ENCODE data around the gene ANKRD27. TPM values are rescaled to one million over a fixed set of nuclear protein-coding genes. Genes with fewer than 3 reads are reported as not detected.
"Not testable (repeated sequence)": the region's sequence is repeated elsewhere in the genome, so short reads cannot be mapped to it uniquely, and the experiment has no call there.

ANKRD27 gene
- total RNA-seq, 3 donors from 2014 or later (not counting 1 experiment from before 2014, with no cell fraction given) = 35.8 to 47.1 (median 40.8) TPM

DNA sequence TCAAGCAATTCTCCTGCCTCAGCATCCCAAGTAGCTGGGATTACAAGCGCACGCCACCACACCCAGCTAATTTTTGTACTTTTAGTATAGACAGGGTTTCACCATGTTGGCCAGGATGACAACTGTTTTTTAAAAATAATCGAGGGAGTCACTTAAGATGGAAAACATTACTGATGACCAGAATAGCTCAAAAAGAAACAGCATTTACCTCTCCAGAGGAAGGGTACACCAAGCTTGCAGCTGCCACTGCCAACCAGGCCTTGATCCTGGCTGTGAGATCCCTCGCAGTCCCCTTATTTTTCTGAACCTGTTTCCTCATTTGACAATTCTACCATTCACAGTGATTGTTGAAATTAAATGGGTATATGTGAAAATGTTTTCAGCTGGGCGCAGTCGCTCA, 79.5 kb downstream of the ANKRD27 start:
- Mint-ChIP-seq H3K36me3 (peaks cover 23% of the 10 kb centered on the region), H3K4me1 (peaks cover 7 to 12% of the 10 kb centered on the region in 2 donors), H3K27me3 (ENCODE audit: low read depth in 2 of 2) (no peaks in the 10 kb centered on the region), H3K9me3 (peaks cover 0 to 2% of the 10 kb centered on the region in 2 donors), H3K27ac (no peak overlapping the region), H3K4me3 (no peak overlapping the region)
- DNase-seq (no peak), ATAC-seq (no peak)
- H3K9me3 ChIP-seq (ENCODE audit: control insufficient read depth, insufficient read depth, low read length) = no peaks in the 10 kb centered on the region
- H3K27ac ChIP-seq (ENCODE audit: low read length) = no peak overlapping the region
- no peaks in the 10 kb centered on the region for H3K27me3 ChIP-seq (ENCODE audit: control insufficient read depth, insufficient read depth, low read length)
- WGBS (ENCODE audit: insufficient coverage) = 93% methylated on average over 6 of the region's 6 CpGs
- TF ChIP-seq, protein P1, sequence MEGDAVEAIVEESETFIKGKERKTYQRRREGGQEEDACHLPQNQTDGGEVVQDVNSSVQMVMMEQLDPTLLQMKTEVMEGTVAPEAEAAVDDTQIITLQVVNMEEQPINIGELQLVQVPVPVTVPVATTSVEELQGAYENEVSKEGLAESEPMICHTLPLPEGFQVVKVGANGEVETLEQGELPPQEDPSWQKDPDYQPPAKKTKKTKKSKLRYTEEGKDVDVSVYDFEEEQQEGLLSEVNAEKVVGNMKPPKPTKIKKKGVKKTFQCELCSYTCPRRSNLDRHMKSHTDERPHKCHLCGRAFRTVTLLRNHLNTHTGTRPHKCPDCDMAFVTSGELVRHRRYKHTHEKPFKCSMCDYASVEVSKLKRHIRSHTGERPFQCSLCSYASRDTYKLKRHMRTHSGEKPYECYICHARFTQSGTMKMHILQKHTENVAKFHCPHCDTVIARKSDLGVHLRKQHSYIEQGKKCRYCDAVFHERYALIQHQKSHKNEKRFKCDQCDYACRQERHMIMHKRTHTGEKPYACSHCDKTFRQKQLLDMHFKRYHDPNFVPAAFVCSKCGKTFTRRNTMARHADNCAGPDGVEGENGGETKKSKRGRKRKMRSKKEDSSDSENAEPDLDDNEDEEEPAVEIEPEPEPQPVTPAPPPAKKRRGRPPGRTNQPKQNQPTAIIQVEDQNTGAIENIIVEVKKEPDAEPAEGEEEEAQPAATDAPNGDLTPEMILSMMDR (IDR thresholded peaks at IDR 0.05) = no peak
- peaks cover 46% of the 10 kb centered on the region for H3K36me3 ChIP-seq (ENCODE audit: control insufficient read depth, insufficient read depth, low read length)
- H3K4me3 ChIP-seq (ENCODE audit: low read length) = no peak overlapping the region
- intact Hi-C loops (cut with micrococcal nuclease) = no loop called here
- H3K4me1 ChIP-seq (ENCODE audit: control insufficient read depth, insufficient read depth, low read length) = no peaks in the 10 kb centered on the region

DNA sequence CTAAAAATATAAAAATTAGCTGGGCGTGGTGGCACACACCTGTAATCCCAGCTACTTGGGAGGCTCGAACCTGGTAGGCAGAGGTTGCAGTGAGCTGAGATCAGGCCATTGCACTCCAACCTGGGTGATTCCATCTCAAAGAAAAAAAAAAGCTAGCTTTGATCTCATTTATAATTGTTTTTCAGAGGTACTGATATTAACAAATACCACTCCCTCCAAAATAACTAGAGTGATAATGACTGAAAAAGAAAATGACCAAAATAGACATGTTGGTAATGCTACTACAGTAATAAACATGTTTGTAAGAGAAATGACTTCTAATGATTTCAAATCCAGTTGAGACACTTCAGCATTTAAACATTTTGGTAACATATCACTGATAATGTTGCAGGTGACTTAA, 81.0 kb downstream of the ANKRD27 start:
- peaks cover 0 to 2% of the 10 kb centered on the region in 2 donors for H3K9me3 Mint-ChIP-seq
- H3K36me3 Mint-ChIP-seq = peaks cover 16% of the 10 kb centered on the region
- H3K4me1 Mint-ChIP-seq = peaks cover 0 to 5% of the 10 kb centered on the region in 2 donors
- no peak for ATAC-seq
- Histone ChIP-seq H3K36me3 (ENCODE audit: control insufficient read depth, insufficient read depth, low read length) (peaks cover 36% of the 10 kb centered on the region), H3K9me3 (ENCODE audit: control insufficient read depth, insufficient read depth, low read length) (no peaks in the 10 kb centered on the region), H3K4me1 (ENCODE audit: control insufficient read depth, insufficient read depth, low read length) (no peaks in the 10 kb centered on the region), H3K27me3 (ENCODE audit: control insufficient read depth, insufficient read depth, low read length) (no peaks in the 10 kb centered on the region), H3K4me3 (ENCODE audit: low read length) (no peak overlapping the region), H3K27ac (ENCODE audit: low read length) (no peak overlapping the region)
- no peaks in the 10 kb centered on the region for H3K27me3 Mint-ChIP-seq (ENCODE audit: low read depth in 2 of 2)
- no peak overlapping the region for H3K4me3 Mint-ChIP-seq
- WGBS (ENCODE audit: insufficient coverage) = 100% methylated on average over 2 of the region's 2 CpGs
- TF ChIP-seq, protein P1 (IDR thresholded peaks at IDR 0.05) = no peak
- DNase-seq = no peak
- no peak overlapping the region for H3K27ac Mint-ChIP-seq
- intact Hi-C loops (cut with micrococcal nuclease) = no loop called here

GRCh38 chr19:32587747-32588504, 87.1 kb downstream of the ANKRD27 start:
- H3K4me1 Mint-ChIP-seq = peaks cover 13 to 22% of the 10 kb centered on the region in 2 donors
- H3K27me3 ChIP-seq (ENCODE audit: control insufficient read depth, insufficient read depth, low read length); H3K4me1 ChIP-seq (ENCODE audit: control insufficient read depth, insufficient read depth, low read length); H3K4me3 ChIP-seq (ENCODE audit: low read length); H3K27ac ChIP-seq (ENCODE audit: low read length); H3K27ac Mint-ChIP-seq; DNase-seq; intact Hi-C loops (cut with micrococcal nuclease); H3K4me3 Mint-ChIP-seq; ATAC-seq; H3K27me3 Mint-ChIP-seq (ENCODE audit: low read depth in 2 of 2); H3K9me3 Mint-ChIP-seq; H3K36me3 Mint-ChIP-seq; H3K9me3 ChIP-seq (ENCODE audit: control insufficient read depth, insufficient read depth, low read length): not testable (repeated sequence)
- peaks cover 19% of the 10 kb centered on the region for H3K36me3 ChIP-seq (ENCODE audit: control insufficient read depth, insufficient read depth, low read length)
- WGBS (ENCODE audit: insufficient coverage) = 100% methylated on average over 1 of the region's 8 CpGs

- TF ChIP-seq, protein P1 (IDR thresholded peaks at IDR 0.05) = no peak
- no peaks in the 10 kb centered on the region for H3K27me3 ChIP-seq (ENCODE audit: control insufficient read depth, insufficient read depth, low read length)
- no peak overlapping the region for H3K27ac ChIP-seq (ENCODE audit: low read length)
- H3K9me3 Mint-ChIP-seq = no peaks in the 10 kb centered on the region
- H3K4me1 Mint-ChIP-seq = peaks cover 17 to 36% of the 10 kb centered on the region in 2 donors
- H3K36me3 ChIP-seq (ENCODE audit: control insufficient read depth, insufficient read depth, low read length) = peaks cover 19% of the 10 kb centered on the region
- no peaks in the 10 kb centered on the region for H3K36me3 Mint-ChIP-seq
- DNase-seq (peak in 1 of 2 donors; percentile 38), ATAC-seq (no peak)
- WGBS (ENCODE audit: insufficient coverage) = 2% methylated on average over 27 of the region's 27 CpGs
- no peaks in the 10 kb centered on the region for H3K9me3 ChIP-seq (ENCODE audit: control insufficient read depth, insufficient read depth, low read length)
- intact Hi-C loops (cut with micrococcal nuclease) = loop anchor here (2.0 kb wide), 1 partner anchor 235 kb away; no protein-coding TSS in a partner anchor
- H3K27me3 Mint-ChIP-seq (ENCODE audit: low read depth in 2 of 2) = no peaks in the 10 kb centered on the region
- peak overlapping the region; percentile 81 for H3K4me3 Mint-ChIP-seq
- peaks cover 22% of the 10 kb centered on the region for H3K4me1 ChIP-seq (ENCODE audit: control insufficient read depth, insufficient read depth, low read length)
- H3K4me3 ChIP-seq (ENCODE audit: low read length) = peak overlapping the region; percentile 45
- peak overlapping the region in 1 of 2 donors; percentile 80 for H3K27ac Mint-ChIP-seq
Observed at GRCh38 chr19:32581705-32582179, 93.2 kb downstream of the ANKRD27 start.
